ENCODE results near the gene CLMP.

The CLMP gene

DNA sequence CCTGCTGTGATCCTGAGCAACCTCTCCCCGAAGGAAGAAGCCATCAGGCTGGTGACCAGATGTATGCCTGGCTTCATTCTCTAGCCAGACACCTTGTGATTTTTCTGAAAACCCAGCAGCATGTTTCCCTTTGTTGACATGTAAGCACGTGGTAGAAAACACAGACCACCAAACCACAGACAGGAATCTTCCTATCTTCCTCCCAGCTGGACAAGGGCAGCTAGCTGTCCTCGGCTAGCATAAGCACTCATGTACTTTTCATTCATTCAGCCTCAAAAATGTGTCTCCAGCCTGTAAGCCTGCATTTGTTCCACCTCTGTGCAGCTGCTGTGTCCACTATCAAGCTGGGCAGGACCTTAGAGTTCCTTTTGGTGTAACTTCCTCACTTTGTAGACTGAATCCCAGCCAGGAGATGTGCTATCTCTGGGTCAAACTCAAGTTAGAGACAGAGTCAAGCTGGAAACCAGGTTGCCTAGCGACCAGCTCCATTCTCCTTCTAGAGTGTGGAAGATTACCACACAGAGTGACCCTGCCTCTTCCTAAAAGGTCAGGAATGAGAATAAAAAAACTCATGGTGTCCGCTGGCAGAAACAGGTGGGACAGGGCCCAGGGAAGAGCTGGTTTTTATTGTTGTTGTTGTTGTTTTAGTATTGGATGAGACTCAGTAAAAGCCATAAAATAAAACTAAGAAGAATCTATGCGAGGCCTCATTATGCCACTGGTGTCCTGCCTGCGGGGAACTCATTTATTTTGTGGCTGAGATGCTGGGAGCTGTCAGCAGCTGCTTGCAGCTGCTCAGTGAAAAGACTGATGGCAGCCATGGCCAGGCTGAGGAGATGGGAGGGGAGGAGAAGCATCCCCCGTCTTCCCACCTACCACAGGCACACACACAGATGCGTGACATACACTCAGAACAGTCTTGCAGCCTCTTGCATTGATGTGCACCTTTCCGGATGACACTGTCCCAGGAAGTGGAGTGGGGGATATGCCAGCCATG is 7.4 kb upstream of the CLMP start:
- no peaks in the 10 kb centered on the region for H3K36me3 ChIP-seq (ENCODE audit: control insufficient read depth, insufficient read depth, low read length)
- TF ChIP-seq CTCF (IDR thresholded peaks at IDR 0.05; ENCODE audit: insufficient read depth, low read length, poor library complexity, severe bottlenecking): no peak
- DNase-seq (ENCODE audit: extremely low read depth, insufficient read length): no peak
- H3K4me3 ChIP-seq (replicated peaks; ENCODE audit: low read depth, low read length): no peak overlapping the region
- H3K27me3 ChIP-seq (replicated peaks; ENCODE audit: control insufficient read depth, insufficient read depth, low read length): peaks cover 4% of the 10 kb centered on the region

DNA sequence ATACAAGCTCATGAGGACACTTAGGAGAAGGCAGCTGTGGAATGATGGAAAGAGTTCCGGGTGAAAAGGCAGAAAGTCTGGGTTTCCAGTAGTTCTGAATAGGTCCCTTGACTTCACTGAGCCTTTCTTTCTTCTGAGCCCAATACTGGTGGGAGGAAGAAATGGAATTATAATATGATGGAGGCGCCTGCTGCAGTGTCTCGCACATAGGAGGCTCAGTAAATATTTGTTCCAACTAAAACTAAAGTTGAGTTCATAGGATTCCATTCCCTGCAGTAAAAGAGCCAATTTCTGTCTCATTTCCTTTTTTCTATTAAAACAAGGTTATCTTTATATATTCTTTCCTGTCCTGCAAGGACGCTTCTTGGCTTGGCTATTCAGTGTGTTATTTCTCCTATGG is 5.2 kb upstream of the CLMP start:
- DNase-seq (ENCODE audit: extremely low read depth, insufficient read length): no peak
- Histone ChIP-seq H3K36me3 (ENCODE audit: control insufficient read depth, insufficient read depth, low read length) (no peaks in the 10 kb centered on the region), H3K27me3 (replicated peaks; ENCODE audit: control insufficient read depth, insufficient read depth, low read length) (peaks cover 7% of the 10 kb centered on the region), H3K4me3 (replicated peaks; ENCODE audit: low read depth, low read length) (no peak overlapping the region)
- TF ChIP-seq CTCF (IDR thresholded peaks at IDR 0.05; ENCODE audit: insufficient read depth, low read length, poor library complexity, severe bottlenecking): no peak

DNA sequence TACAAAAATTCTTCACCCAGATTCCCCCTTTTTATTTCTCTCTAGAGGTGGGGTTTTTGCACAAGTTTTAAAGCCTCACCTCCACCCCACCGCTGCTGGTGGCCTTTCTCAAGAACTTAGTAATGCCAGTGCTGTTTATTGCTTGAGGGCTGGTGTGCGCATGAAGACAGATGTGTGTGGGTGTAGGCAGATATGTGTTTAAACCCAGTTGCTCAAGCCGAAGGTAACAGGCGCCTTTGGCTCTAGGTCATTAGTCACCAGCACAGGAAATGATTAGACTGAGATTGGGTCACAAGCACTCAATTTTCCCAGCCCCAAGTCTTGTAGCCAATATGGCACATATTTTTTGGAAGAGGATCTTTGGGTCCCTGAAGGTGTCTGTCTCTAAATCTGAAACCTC is 2.7 kb upstream of the CLMP start:
- TF ChIP-seq CTCF (IDR thresholded peaks at IDR 0.05; ENCODE audit: insufficient read depth, low read length, poor library complexity, severe bottlenecking): no peak
- no peak overlapping the region for H3K4me3 ChIP-seq (replicated peaks; ENCODE audit: low read depth, low read length)
- peaks cover 10% of the 10 kb centered on the region for H3K27me3 ChIP-seq (replicated peaks; ENCODE audit: control insufficient read depth, insufficient read depth, low read length)
- no peak for DNase-seq (ENCODE audit: extremely low read depth, insufficient read length)
- no peaks in the 10 kb centered on the region for H3K36me3 ChIP-seq (ENCODE audit: control insufficient read depth, insufficient read depth, low read length)

GRCh38 chr11:123196060-123196714 is 1.1 kb upstream of the CLMP start:
- H3K36me3 ChIP-seq (ENCODE audit: control insufficient read depth, insufficient read depth, low read length): no peaks in the 10 kb centered on the region
- TF ChIP-seq CTCF (IDR thresholded peaks at IDR 0.05; ENCODE audit: insufficient read depth, low read length, poor library complexity, severe bottlenecking): no peak
- H3K4me3 ChIP-seq (replicated peaks; ENCODE audit: low read depth, low read length): no peak overlapping the region
- DNase-seq (ENCODE audit: extremely low read depth, insufficient read length): no peak
- H3K27me3 ChIP-seq (replicated peaks; ENCODE audit: control insufficient read depth, insufficient read depth, low read length): peaks cover 9% of the 10 kb centered on the region

DNA sequence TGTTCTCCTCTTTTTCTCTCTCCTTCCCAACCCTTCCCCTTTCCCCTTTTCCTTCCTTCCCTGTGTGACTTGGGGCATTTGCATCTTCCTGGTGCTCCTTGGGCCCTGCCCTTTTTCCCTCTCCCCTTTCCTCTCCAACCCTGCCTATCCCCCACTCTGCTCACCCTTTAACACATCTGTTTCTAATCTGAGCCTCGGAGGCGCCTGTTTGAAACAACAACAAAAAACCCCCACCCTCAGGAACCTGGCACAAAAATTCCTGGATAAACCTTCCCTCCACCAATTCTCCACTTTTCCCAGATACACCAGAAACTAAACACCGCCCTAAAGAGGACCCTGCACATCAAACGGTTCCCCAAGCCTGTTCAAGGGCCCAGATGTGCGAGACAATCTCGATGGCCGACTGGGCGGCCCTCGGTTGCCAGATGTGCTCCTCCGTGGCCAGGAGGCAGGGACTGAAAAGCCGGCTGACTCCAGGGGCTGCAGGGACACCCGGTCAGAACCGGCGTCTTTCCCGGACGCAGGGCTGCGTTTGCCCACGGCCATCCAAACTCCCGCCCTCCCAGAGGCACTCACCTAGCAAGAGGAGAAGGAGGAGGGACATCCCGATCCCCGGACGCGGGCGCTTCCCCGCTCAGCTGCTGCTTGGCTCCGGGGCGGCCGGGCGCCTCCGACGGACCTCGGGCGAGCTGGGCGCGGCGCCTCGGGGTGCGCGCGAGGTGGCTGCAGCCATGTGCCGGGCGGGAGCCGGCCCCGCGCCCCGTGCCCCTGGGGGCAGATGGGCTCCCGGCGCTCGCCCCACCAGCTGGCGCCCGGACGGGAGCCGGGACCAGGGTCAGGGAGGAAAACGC is 486 bp downstream of the CLMP start:
- TF ChIP-seq CTCF (IDR thresholded peaks at IDR 0.05; ENCODE audit: insufficient read depth, low read length, poor library complexity, severe bottlenecking): no peak
- H3K4me3 ChIP-seq (replicated peaks; ENCODE audit: low read depth, low read length): no peak overlapping the region
- peaks cover 9% of the 10 kb centered on the region for H3K27me3 ChIP-seq (replicated peaks; ENCODE audit: control insufficient read depth, insufficient read depth, low read length)
- no peak for DNase-seq (ENCODE audit: extremely low read depth, insufficient read length)
- H3K36me3 ChIP-seq (ENCODE audit: control insufficient read depth, insufficient read depth, low read length): no peaks in the 10 kb centered on the region

Data from GM06990 (cell line).